ENCODE measurements around the gene PYM1. TPM values are rescaled to one million over a fixed set of nuclear protein-coding genes. Genes with fewer than 3 reads are reported as not detected.
"Not testable (repeated sequence)": the region's sequence is repeated elsewhere in the genome, so short reads cannot be mapped to it uniquely, and the experiment has no call there.

Gene PYM1
- total RNA-seq, 4 donors from 2014 or later: 28.6 to 48.2 (median 43.7) TPM

DNA sequence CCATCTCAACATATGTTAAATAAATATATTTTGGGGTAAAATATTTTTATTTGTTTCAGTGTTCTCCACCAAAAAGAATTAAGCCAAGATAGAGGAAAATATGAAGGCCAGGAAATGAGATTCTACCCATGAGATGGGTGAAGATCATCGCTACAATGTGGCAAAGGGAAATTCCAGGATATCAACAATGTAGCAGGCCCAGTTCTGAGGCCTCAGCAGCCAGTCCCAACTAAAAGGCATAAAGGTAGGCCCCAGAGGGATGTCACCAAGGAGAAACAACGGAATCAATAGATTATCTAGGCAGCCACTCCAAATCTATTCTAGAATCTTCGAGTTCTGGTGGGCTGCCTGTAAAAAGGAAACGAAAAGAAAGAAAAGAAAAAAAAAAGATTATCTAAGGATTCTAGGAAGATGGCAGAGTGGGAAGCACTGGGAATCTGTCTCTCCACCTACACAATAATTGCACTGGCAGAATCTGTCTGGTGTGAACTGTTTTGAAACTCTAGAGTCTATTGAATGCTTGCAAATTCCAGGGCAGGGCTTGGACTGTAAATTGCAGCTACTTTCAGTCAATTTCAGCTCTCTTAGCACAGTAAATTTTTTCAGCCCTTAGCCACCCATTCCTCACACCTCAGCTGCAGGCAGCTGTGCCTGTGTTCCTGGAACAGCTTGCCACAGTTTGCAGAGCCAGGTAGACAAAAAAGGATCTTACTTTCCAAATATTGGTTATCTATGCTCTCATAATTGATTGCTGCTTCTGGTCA is 51.8 kb downstream of the PYM1 start:
- peak overlapping the region; percentile 44 to 83 (median 76) for H3K27ac ChIP-seq
- DNase-seq: peak in 1 of 2 donors; percentile 4

DNA sequence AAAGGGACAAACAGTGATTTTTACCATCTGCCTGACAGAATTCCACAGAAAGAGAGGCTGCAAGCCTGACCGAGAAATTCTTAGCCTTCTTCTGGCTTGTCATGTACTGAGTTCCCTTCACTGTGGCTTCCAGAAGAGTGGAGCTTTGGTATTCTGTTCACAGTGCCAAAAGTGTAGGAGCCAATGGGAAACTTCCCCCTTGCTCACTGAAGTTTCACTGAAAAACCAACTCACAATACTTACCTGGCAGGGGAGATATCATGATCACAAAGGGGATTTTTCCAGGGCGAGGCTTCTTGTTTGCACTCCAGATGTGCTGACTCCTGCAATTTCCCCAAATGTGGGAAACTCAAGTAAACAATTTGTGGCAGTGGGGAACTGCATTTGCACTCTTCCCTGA is 53.3 kb downstream of the PYM1 start:
- no peak overlapping the region for H3K4me3 ChIP-seq (replicated peaks in 1 of 3)
- DNase-seq: peak; percentile 49 to 53
- no peaks in the 10 kb centered on the region for H3K36me3 ChIP-seq
- WGBS, 2 donors: 24 to 28% methylated on average over 2 of the region's 2 CpGs
- H3K27ac ChIP-seq: peak overlapping the region; percentile 76 to 83 (median 77)
- TF ChIP-seq, protein P1, sequence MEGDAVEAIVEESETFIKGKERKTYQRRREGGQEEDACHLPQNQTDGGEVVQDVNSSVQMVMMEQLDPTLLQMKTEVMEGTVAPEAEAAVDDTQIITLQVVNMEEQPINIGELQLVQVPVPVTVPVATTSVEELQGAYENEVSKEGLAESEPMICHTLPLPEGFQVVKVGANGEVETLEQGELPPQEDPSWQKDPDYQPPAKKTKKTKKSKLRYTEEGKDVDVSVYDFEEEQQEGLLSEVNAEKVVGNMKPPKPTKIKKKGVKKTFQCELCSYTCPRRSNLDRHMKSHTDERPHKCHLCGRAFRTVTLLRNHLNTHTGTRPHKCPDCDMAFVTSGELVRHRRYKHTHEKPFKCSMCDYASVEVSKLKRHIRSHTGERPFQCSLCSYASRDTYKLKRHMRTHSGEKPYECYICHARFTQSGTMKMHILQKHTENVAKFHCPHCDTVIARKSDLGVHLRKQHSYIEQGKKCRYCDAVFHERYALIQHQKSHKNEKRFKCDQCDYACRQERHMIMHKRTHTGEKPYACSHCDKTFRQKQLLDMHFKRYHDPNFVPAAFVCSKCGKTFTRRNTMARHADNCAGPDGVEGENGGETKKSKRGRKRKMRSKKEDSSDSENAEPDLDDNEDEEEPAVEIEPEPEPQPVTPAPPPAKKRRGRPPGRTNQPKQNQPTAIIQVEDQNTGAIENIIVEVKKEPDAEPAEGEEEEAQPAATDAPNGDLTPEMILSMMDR (IDR thresholded peaks at IDR 0.05): no peak
- peak in 1 of 2 donors; percentile 65 for TF ChIP-seq POLR2A (IDR thresholded peaks at IDR 0.05)
- no peaks in the 10 kb centered on the region for H3K9me3 ChIP-seq
- intact Hi-C loops (cut with DNase I): no loop called here
- H3K4me1 ChIP-seq: peaks cover 21 to 23% of the 10 kb centered on the region in 2 donors
- no peaks in the 10 kb centered on the region for H3K27me3 ChIP-seq

More for the DNA sequence above, 51.8 kb downstream of the PYM1 start:
- 87 to 93% methylated on average over 4 of the region's 4 CpGs for WGBS, 2 donors
- no peak for TF ChIP-seq POLR2A (IDR thresholded peaks at IDR 0.05)
- TF ChIP-seq, protein P1 (IDR thresholded peaks at IDR 0.05): no peak
- Histone ChIP-seq H3K36me3 (no peaks in the 10 kb centered on the region), H3K9me3 (no peaks in the 10 kb centered on the region), H3K4me1 (peaks cover 21 to 23% of the 10 kb centered on the region in 2 donors), H3K27me3 (no peaks in the 10 kb centered on the region), H3K4me3 (replicated peaks in 1 of 3) (no peak overlapping the region)
- intact Hi-C loops (cut with DNase I): no loop called here

DNA sequence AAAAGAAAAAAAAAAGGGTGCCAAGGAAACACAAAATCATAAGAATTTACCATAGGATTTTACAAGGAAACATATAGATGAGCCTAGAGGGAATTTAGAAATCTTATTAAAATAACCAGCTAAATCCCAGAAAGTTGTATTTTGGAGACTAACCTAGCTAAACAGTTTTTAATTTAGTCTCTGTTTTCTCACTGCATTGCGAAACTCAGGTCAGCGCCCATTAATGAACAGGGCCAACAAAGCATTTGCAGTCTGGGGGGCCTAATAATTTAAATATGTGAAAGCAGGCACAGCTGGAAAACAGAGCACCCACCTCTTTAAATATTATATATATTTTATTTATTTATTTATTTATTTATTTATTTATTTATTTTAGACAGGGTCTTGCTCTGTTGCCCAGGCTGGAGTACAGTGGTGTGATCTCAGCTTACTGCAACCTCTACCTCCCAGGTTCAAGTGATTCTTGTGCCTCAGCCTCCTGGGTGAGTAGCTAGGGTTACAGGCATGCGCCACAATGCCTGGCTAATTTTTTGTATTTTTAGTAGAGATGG is 61.2 kb downstream of the PYM1 start:
- H3K9me3 ChIP-seq; H3K4me1 ChIP-seq; H3K27me3 ChIP-seq; H3K4me3 ChIP-seq (replicated peaks in 1 of 3); intact Hi-C loops (cut with DNase I); DNase-seq; H3K36me3 ChIP-seq; H3K27ac ChIP-seq: not testable (repeated sequence)
- 92 to 99% methylated on average over 3 of the region's 3 CpGs for WGBS, 2 donors

DNA sequence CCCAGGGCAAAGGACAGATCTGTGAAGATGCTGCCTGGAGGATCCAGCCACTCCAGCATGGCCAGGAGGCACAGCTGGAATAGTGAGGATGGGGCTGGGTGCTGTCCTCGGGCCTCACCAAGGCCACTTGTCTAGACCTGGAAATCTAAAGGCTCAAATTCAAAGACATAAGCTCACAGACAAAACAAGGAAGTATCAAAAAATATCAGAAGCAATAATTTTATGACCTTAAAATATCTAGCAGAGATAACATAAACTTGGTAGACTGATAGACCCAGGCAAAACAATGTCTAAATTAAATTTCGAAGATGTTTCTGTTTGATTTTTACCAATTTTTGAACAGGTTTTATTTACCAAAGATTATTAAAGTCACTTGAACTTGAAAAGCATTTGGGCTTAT is 62.4 kb downstream of the PYM1 start:
- intact Hi-C loops (cut with DNase I): no loop called here
- 99% methylated on average over 2 of the region's 2 CpGs for WGBS, 2 donors
- Histone ChIP-seq H3K4me3 (replicated peaks in 1 of 3) (no peak overlapping the region), H3K27me3 (no peaks in the 10 kb centered on the region), H3K4me1 (no peaks in the 10 kb centered on the region), H3K36me3 (no peaks in the 10 kb centered on the region), H3K27ac (no peak overlapping the region), H3K9me3 (no peaks in the 10 kb centered on the region)
- DNase-seq: no peak
- no peak for TF ChIP-seq POLR2A (IDR thresholded peaks at IDR 0.05)
- TF ChIP-seq, protein P1 (IDR thresholded peaks at IDR 0.05): no peak

DNA sequence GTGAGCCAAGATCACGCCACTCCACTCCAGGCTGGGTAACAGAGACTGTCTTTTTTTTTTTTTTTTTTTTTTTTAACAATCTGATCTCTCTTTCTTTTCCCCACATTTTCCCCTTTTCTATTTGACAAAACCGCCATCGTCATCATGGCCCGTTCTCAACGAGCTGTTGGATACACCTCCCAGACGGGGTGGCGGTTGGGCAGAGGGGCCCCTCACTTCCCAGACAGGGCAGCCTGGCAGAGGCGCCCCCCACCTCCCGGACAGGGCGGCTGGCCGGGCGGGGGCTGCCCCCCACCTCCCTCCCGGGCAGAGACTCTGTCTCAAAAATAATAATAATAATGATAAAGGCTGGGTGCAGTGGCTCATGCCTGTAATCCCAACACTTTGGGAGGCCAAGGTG is 64.8 kb downstream of the PYM1 start:
- H3K36me3 ChIP-seq; H3K4me3 ChIP-seq (replicated peaks in 1 of 3); H3K4me1 ChIP-seq; H3K9me3 ChIP-seq; intact Hi-C loops (cut with DNase I); H3K27ac ChIP-seq; DNase-seq; H3K27me3 ChIP-seq: not testable (repeated sequence)
- 95 to 99% methylated on average over 13 of the region's 13 CpGs for WGBS, 2 donors

DNA sequence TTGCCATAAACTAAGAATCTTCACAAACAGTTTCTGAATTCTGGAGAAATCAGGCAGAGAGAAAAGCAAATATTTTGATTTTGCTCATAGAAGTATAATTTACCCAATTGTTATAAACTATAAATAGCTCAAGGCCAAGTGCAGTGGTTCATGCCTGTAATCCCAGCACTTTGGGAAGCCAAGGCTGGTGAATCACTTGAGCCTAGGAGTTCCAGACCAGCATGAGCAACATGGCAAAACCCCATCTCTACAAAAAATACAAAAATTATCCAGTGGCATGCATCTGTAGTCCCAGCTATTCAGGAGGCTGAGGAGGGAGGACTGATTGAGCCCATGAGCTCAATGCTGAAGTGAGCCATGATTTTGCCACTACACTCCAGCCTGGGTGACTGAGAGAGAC is 65.4 kb downstream of the PYM1 start:
- H3K36me3 ChIP-seq: no peaks in the 10 kb centered on the region
- H3K9me3 ChIP-seq: no peaks in the 10 kb centered on the region
- TF ChIP-seq, protein P1 (IDR thresholded peaks at IDR 0.05): no peak
- no peak for TF ChIP-seq POLR2A (IDR thresholded peaks at IDR 0.05)
- H3K4me3 ChIP-seq (replicated peaks in 1 of 3): no peak overlapping the region
- no peak overlapping the region for H3K27ac ChIP-seq
- no peak for DNase-seq
- H3K4me1 ChIP-seq: no peaks in the 10 kb centered on the region
- H3K27me3 ChIP-seq: no peaks in the 10 kb centered on the region
- intact Hi-C loops (cut with DNase I): no loop called here

Measured in thyroid gland (tissue), 4 donors.